Brain microvascular endothelial cell (primary cell): ENCODE results near the gene SEZ6L2.
"Not testable (repeated sequence)": the region's sequence is repeated elsewhere in the genome, so short reads cannot be mapped to it uniquely, and the experiment has no call there.

Source experiments
- DNase-seq: peaks from one replicate; pipeline ENCODE4 v3.0.0-alpha.2; 2020
- H3K27ac ChIP-seq: fragments of 250-450 bp; sonication (Bioruptor Pico); 2 replicates; pipeline ENCODE4 v1.5.1; 2020; ENCODE audit warnings: mild to moderate bottlenecking, moderate library complexity
- H3K27me3 ChIP-seq: fragments of 250-450 bp; sonication (Bioruptor Pico); replicated peaks from 2 replicates; pipeline ENCODE4 v1.5.1; 2020; ENCODE audit warnings: mild to moderate bottlenecking
- H3K36me3 ChIP-seq: fragments of 250-450 bp; sonication (Bioruptor Pico); replicated peaks from 2 replicates; pipeline ENCODE4 v1.5.1; 2020; ENCODE audit warnings: mild to moderate bottlenecking
- H3K4me3 ChIP-seq: 2 replicates; pipeline ENCODE4 v1.5.1; 2011; ENCODE audit warnings: low read depth, mild to moderate bottlenecking, control low read depth, low read length, moderate library complexity
- in situ Hi-C: cut with HindIII; loops from 2 replicates; pipeline ENCODE4 v1.10.0; 2017; ENCODE audit warnings: low sequenced_read_pairs, low pct_ligation_motif_present
- TF ChIP-seq, protein P1 (sequence below): IDR thresholded peaks from 2 replicates; pipeline ENCODE4 v1.5.1; 2011; ENCODE audit warnings: low read depth, mild to moderate bottlenecking, moderate library complexity, low read length, control low read depth, inconsistent platforms; ENCODE audit errors: missing control alignments

The SEZ6L2 gene

DNA sequence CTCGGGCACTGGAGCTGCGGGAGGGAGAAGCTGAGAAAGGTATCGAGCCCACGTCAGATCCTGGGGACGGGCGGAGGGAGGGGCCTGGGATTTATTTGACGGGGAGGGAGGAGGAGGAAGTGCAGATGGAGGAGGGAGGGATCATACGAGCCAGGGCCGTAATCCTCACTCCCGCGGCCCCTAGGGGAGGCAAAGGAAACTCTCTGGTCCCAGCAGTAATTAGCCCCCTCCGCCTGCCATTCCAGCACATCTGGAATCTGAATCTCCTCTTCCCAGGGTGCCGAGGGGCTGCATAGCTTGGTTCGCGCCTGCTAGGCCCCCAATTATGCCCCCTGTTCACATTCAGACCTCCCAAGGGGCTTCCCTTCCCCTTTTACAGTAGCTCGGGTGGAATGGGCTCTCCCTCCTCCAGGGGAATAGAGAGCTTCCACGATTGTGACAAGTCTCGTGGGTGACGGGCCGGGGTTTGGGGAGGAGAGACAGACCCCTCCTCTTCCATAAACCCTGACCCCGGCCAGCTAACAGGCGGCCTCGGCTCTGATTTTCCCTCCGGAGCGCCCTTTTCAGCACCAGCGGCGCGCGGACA lies at the start of gene SEZ6L2:
TSS of gene SEZ6L2 (minus strand) at position 35 of the 586 bp plus-strand sequence. CDS start 531 bp downstream, outside the sequence.
- DNase-seq: peak; percentile 89
- Histone ChIP-seq H3K27ac (peak within 1 kb of the TSS; percentile 65), H3K27me3 (peaks cover 3% of the 10 kb centered on the region), H3K36me3 (no peaks in the 10 kb centered on the region), H3K4me3 (peak within 1 kb of the TSS; percentile 64)
- in situ Hi-C loops: no loop called here
- TF ChIP-seq, protein P1, sequence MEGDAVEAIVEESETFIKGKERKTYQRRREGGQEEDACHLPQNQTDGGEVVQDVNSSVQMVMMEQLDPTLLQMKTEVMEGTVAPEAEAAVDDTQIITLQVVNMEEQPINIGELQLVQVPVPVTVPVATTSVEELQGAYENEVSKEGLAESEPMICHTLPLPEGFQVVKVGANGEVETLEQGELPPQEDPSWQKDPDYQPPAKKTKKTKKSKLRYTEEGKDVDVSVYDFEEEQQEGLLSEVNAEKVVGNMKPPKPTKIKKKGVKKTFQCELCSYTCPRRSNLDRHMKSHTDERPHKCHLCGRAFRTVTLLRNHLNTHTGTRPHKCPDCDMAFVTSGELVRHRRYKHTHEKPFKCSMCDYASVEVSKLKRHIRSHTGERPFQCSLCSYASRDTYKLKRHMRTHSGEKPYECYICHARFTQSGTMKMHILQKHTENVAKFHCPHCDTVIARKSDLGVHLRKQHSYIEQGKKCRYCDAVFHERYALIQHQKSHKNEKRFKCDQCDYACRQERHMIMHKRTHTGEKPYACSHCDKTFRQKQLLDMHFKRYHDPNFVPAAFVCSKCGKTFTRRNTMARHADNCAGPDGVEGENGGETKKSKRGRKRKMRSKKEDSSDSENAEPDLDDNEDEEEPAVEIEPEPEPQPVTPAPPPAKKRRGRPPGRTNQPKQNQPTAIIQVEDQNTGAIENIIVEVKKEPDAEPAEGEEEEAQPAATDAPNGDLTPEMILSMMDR: peak; percentile 56

DNA sequence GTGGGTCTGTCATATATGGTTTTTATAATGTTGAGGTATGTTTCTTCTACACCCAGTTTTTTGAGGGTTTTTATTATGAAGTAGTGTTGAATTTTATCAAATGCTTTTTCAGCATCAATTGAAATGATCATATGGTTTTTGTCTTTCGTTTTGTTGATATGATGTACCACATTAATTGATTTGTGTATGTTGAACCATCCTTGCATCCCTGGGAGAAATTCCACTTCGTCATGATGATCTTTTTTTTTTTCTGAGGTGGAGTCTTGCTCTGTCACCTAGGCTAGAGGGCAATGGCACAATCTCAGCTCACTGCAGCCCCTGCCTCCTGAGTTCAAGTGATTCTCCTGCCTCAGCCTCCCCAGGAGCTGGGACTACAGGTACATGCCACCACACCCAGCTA lies 48.5 kb upstream of the SEZ6L2 start:
- H3K4me3 ChIP-seq: no peak overlapping the region
- no peaks in the 10 kb centered on the region for H3K36me3 ChIP-seq
- H3K27ac ChIP-seq: no peak overlapping the region
- TF ChIP-seq, protein P1: no peak
- in situ Hi-C loops: no loop called here
- no peak for DNase-seq
- no peaks in the 10 kb centered on the region for H3K27me3 ChIP-seq

DNA sequence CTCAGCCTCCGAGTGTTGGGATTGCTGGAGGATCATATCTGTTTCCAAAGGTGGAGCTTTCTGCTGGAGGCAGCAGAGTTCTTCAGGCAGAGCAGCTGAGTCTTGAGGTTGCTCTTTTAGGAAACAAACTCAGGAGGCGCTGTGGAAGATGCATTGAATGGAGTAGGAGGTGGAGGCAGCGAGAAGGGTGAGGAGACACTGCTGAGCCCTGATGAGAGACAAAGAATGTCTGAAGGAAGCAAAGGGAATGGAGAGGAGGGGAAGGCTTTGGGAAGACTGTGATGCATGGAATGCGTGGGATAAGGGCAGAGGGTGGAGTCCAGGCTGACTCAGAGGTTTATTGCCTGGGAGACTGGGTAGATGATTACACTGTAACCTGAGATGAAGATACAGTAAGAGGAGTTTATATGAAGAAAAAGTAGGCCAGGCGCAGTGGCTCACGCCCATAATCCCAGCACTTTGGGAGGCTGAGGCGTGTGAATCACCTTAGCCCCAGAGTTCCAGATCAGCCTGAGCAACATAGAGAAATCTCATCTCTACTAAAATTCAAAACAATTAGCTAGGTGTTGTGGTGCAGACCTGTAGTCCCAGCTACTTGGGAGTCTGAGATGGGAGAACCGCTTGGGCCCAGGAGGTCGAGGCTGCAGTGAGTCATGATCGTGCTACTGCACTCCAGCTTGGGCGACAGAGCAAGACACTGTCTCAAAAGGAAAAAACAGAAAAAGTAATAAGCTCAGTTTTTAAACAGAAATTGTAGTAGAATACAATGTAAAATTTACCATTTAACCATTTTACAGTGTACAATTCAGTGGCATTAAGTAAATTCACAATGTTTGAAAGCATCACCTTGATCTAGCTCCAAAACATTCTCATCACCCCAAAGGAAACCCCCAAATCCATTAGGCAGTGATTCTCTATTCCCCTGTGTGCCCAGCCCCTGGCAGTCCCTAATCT lies 44.8 kb upstream of the SEZ6L2 start:
- TF ChIP-seq, protein P1: peak; percentile 70
- H3K36me3 ChIP-seq: no peaks in the 10 kb centered on the region
- no peaks in the 10 kb centered on the region for H3K27me3 ChIP-seq
- peak overlapping the region; percentile 93 for H3K27ac ChIP-seq
- no peak overlapping the region for H3K4me3 ChIP-seq
- in situ Hi-C loops: no loop called here
- peak; percentile 98 for DNase-seq

DNA sequence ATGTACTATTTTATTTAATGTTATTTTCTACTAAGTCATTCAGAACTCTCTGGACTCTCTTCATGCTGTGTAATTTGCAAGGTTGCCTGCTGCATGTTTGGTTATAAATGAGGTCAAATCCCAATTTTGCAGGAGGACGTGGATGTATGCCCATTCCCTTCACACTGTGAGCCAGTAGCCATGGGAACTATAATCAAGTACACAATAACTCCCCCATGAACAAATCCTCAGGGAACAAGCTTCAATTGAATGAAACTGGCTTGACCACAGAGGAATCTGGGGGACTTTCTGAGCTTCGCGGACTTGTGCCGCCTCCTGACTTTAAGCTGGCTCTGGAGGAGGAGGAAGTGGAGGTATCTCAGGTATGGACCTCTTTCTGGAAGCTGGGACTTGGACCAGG lies 41.3 kb upstream of the SEZ6L2 start:
- no peaks in the 10 kb centered on the region for H3K36me3 ChIP-seq
- no peak for DNase-seq
- no peaks in the 10 kb centered on the region for H3K27me3 ChIP-seq
- TF ChIP-seq, protein P1: no peak
- H3K4me3 ChIP-seq: no peak overlapping the region
- in situ Hi-C loops: no loop called here
- H3K27ac ChIP-seq: no peak overlapping the region

DNA sequence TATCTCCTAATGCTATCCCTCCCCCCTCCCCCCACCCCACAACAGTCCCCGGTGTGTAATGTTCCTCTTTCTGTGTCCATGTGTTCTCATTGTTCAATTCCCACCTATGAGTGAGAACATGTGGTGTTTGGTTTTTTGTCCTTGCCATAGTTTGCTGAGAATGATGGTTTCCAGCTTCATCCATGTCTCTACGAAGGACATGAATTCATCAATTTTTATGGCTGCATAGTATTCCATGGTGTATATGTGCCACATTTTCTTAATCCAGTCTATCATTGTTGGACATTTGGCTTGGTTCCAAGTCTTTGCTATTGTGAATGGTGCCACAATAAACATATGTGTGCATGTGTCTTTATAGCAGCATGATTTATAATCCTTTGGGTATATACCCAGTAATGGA lies 32.4 kb upstream of the SEZ6L2 start:
- H3K27ac ChIP-seq, DNase-seq, H3K36me3 ChIP-seq, H3K27me3 ChIP-seq, in situ Hi-C loops, H3K4me3 ChIP-seq: not testable (repeated sequence)
